ENCODE results near the gene FALEC. TPM values are rescaled to one million over a fixed set of nuclear protein-coding genes. Genes with fewer than 3 reads are reported as not detected.
A peak's percentile ranks its signal among the peaks of the same experiment; 100 is the strongest.

FALEC gene
- total and polyA plus RNA-seq, 9 of the 15 experiments (the other 6 are each of a cell fraction or from before 2014, with no cell fraction given): 0.15 to 1.8 (median 0.53) TPM; not detected in 5

DNA sequence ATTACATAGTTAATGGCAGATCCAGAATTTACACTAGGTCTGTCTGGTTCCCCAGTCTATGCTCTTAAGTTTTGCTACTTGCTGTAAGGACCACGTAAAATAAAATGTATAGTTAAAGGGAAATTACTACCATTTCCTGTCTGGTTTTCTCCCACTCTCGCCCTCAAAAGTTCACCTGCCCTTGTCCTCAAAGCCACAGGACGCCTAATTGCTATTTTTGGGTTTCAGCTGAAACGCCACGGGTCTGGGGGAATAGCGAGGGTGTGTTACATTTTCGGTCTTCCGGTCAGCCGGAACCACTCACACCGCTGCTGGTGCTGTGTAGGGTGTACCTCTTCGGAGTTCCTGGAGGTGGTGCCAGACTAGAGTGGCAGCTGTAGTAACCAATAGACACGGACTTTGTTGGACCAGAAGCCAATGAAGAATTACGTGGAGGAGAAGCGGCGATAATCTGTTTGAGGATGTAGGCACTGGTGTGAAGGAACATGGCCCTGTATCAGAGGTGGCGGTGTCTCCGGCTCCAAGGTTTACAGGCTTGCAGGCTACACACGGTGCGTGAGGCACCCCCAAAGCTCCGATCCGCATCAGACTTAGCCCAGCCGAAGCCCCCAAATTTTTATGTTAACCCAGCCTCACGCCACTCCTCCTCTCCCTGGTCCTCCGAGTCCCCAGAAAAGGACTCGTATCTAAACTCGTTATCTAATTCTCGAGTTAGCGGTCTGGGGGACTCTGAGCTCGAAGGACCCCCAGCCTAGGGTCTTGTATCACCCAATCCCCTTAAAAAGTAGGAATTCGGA, 28.4 kb upstream of the FALEC start, which contains the start of gene TARS2 (continued):
- TF ChIP-seq ZNF274 (IDR thresholded peaks at IDR 0.05; ENCODE audit: borderline replicate concordance, low read depth, low read length) (no peak), MYC (IDR thresholded peaks at IDR 0.05; ENCODE audit: low read depth, low read length) (peak; percentile 95), MYC (CRISPR knock-in tag; IDR thresholded peaks at IDR 0.05; ENCODE audit: borderline replicate concordance, low read depth) (peak; percentile 74; the same call in 1 of the 2 replicates), PTTG1 (tag; IDR thresholded peaks at IDR 0.05; ENCODE audit: low read depth) (no peak), CHAMP1 (IDR thresholded peaks at IDR 0.05) (peak; percentile 93), HEY1 (CRISPR knock-in tag; IDR thresholded peaks at IDR 0.05; ENCODE audit: borderline replicate concordance) (no peak), BACH1 (tag; IDR thresholded peaks at IDR 0.05) (no peak), POLR2AphosphoS2 (IDR thresholded peaks at IDR 0.05; ENCODE audit: low read length) (no peak), ZNF143 (CRISPR knock-in tag; IDR thresholded peaks at IDR 0.05) (no peak), PHF20 (IDR thresholded peaks at IDR 0.05; ENCODE audit: partially characterized antibody) (peak; percentile 98), ZBTB26 (CRISPR knock-in tag; IDR thresholded peaks at IDR 0.05) (no peak), RBM22 (IDR thresholded peaks at IDR 0.05; ENCODE audit: low read depth, low read length, poor library complexity, severe bottlenecking) (no peak), POLR2AphosphoS5 (IDR thresholded peaks at IDR 0.05; ENCODE audit: control insufficient read depth, insufficient read depth, low read depth, low read length) (peak; percentile 86), HNRNPLL (IDR thresholded peaks at IDR 0.05; ENCODE audit: low read depth, low read length, poor library complexity, severe bottlenecking) (no peak), EHMT2 (IDR thresholded peaks at IDR 0.05) (0 out of 2 replicates have a peak, but pooled peaks have one; percentile 43), NUFIP1 (IDR thresholded peaks at IDR 0.05; ENCODE audit: partially characterized antibody) (no peak), MIER1 (IDR thresholded peaks at IDR 0.05; ENCODE audit: low read depth) (0 out of 2 replicates have a peak, but pooled peaks have one; percentile 34), ARNT (IDR thresholded peaks at IDR 0.05) (peak; percentile 92 to 96), MAZ (CRISPR knock-in tag; conservative IDR thresholded peaks at IDR 0.05 in 1 of 2, IDR thresholded peaks at IDR 0.05 in 1 of 2) (peak; percentile 60 to 88), ILF3 (IDR thresholded peaks at IDR 0.05; ENCODE audit: borderline replicate concordance) (0 out of 2 replicates have a peak, but pooled peaks have one; percentile 46), PHF8 (IDR thresholded peaks at IDR 0.05; ENCODE audit: borderline replicate concordance, low read length) (peak; percentile 84; the same call in 1 of the 2 replicates), YBX1 (IDR thresholded peaks at IDR 0.05) (no peak)
- TF ChIP-seq, protein P1, sequence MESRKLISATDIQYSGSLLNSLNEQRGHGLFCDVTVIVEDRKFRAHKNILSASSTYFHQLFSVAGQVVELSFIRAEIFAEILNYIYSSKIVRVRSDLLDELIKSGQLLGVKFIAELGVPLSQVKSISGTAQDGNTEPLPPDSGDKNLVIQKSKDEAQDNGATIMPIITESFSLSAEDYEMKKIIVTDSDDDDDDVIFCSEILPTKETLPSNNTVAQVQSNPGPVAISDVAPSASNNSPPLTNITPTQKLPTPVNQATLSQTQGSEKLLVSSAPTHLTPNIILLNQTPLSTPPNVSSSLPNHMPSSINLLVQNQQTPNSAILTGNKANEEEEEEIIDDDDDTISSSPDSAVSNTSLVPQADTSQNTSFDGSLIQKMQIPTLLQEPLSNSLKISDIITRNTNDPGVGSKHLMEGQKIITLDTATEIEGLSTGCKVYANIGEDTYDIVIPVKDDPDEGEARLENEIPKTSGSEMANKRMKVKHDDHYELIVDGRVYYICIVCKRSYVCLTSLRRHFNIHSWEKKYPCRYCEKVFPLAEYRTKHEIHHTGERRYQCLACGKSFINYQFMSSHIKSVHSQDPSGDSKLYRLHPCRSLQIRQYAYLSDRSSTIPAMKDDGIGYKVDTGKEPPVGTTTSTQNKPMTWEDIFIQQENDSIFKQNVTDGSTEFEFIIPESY (CRISPR knock-in tag; IDR thresholded peaks at IDR 0.05): no peak

Data from K562 (cell line).